ENCODE results near the gene CARNS1. TPM values are rescaled to one million over a fixed set of nuclear protein-coding genes. Genes with fewer than 3 reads are reported as not detected.

CARNS1 gene
- polyA plus RNA-seq, 1 of the 3 experiments (the other 2 are of a cell fraction) = 0.23 TPM

DNA sequence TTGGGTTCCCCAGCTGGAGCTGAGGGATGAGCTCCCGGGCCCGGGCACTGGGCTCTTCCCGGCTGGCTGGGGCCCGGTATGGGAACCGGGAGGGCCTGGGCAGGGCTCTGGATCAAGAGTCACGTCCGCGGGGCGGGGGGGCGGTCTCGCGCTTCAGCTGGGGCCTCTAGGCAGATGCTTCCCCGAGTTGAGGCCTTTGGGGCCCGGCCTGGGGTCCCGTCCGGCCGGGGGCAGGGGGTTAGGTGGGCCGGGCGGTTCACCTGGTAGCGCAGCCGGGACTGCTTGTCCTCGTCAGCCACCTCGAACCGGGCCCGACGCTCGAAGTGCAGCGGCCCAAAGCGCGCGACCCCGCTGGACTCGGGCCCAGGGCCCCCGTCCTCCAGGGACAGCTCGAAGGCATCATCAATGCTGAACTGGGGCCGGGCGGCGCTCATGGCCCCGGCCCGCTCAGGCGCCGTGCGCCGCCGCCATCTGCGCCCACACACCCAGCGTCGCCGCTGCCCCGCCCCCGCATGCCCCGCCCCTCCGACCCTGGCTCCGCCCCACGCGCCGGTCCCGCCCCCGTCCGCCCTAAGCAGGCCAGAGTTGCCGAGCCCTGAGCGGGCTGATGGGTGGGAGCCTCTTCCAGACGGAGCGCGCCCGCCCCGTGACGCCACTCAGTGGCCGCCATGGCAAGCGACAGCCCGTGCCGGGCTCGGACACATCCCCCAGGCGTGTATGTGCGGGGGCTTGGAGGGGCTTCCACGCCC is 53.5 kb downstream of the CARNS1 start, which contains the start of gene TMEM134:
TSS of gene TMEM134 (minus strand) at position 493 of the 749 bp plus-strand sequence. CDS start at position 434, 59 bp downstream.
- no peaks in the 10 kb centered on the region for H4K20me1 ChIP-seq (ENCODE audit: insufficient read depth)
- peak within 1 kb of the TSS; percentile 100 for H2AFZ ChIP-seq (ENCODE audit: low read depth)
- no peaks in the 10 kb centered on the region for H3K9me3 ChIP-seq
- H3F3A ChIP-seq (replicated peaks; ENCODE audit: insufficient read depth) = peaks cover 10% of the 10 kb centered on the region
- DNase-seq = peak; percentile 98
- H3K4me1 ChIP-seq (ENCODE audit: control insufficient read depth in 1 of 2, insufficient read depth in 2 of 2, low read depth in 1 of 2, low read length in 1 of 2) = peaks cover 4 to 32% of the 10 kb centered on the region in 2 experiments; a peak in 2 of 4 replicates
- ChIA-PET CTCF (interaction anchor here (0.7 to 3.4 kb wide), 15 partner anchors 9 to 120 kb away, joined by 3 to 32 read pairs (median 4); partner anchors contain the start of genes PITPNM1 and PPP1CA), POLR2A (interaction anchor here (0.6 to 2.9 kb wide), 6 partner anchors 14 to 244 kb away, joined by 3 to 13 read pairs (median 6); partner anchors contain the start of genes AIP, PPP1CA, RAD9A and RPS6KB2)
- H3K36me3 ChIP-seq (replicated peaks in 1 of 2; ENCODE audit: control insufficient read depth in 1 of 2, insufficient read depth in 2 of 2, low read length in 1 of 2) = no peaks in the 10 kb centered on the region
- no peaks in the 10 kb centered on the region for H3K27me3 ChIP-seq (ENCODE audit: insufficient read depth)
- H3K9ac ChIP-seq = peak within 1 kb of the TSS; percentile 87
- peak within 1 kb of the TSS; percentile 98 for H3K4me2 ChIP-seq
- H3K9me2 ChIP-seq = no peaks in the 10 kb centered on the region
- peaks cover 7% of the 10 kb centered on the region; the same call in 1 of the 2 replicates for H3K79me2 ChIP-seq (ENCODE audit: insufficient read depth)
- H3K27ac ChIP-seq (ENCODE audit: low read depth in 2 of 2, low read length in 1 of 2) = peak within 1 kb of the TSS; percentile 66 to 72; a peak in 3 of 4 replicates
- WGBS (ENCODE audit: low lambda C conversion rate) = 0% methylated on average over 24 of the region's 76 CpGs
- peak within 1 kb of the TSS; percentile 73 to 90 for H3K4me3 ChIP-seq (ENCODE audit: low read depth in 2 of 2, low read length in 1 of 2)
- TF ChIP-seq FOXJ3 (CRISPR knock-in tag; IDR thresholded peaks at IDR 0.05) = peak; percentile 60; the same call in 1 of the 2 replicates
- no peak for TF ChIP-seq RXRA (IDR thresholded peaks at IDR 0.05; ENCODE audit: borderline replicate concordance, low read depth)
- TF ChIP-seq SIN3A (IDR thresholded peaks at IDR 0.05; ENCODE audit: borderline replicate concordance, low read depth, low read length) = peak; percentile 84
- TF ChIP-seq EZH2phosphoT487 (IDR thresholded peaks at IDR 0.05; ENCODE audit: borderline replicate concordance, low read depth) = no peak
- TF ChIP-seq POLR2AphosphoS5 (IDR thresholded peaks at IDR 0.05; ENCODE audit: low read depth, low read length) = peak; percentile 92
- TF ChIP-seq, protein P1, sequence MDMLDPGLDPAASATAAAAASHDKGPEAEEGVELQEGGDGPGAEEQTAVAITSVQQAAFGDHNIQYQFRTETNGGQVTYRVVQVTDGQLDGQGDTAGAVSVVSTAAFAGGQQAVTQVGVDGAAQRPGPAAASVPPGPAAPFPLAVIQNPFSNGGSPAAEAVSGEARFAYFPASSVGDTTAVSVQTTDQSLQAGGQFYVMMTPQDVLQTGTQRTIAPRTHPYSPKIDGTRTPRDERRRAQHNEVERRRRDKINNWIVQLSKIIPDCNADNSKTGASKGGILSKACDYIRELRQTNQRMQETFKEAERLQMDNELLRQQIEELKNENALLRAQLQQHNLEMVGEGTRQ (IDR thresholded peaks at IDR 0.05; ENCODE audit: borderline replicate concordance, low read depth, low read length) = no peak
- TF ChIP-seq GATA2 (CRISPR knock-in tag; IDR thresholded peaks at IDR 0.05) = no peak
- TF ChIP-seq MEF2A (IDR thresholded peaks at IDR 0.05; ENCODE audit: borderline replicate concordance, low read depth) = no peak
- peak; percentile 34; the same call in 1 of the 2 replicates for TF ChIP-seq NRF1 (IDR thresholded peaks at IDR 0.05; ENCODE audit: low read depth, low read length)
- TF ChIP-seq, protein P2, sequence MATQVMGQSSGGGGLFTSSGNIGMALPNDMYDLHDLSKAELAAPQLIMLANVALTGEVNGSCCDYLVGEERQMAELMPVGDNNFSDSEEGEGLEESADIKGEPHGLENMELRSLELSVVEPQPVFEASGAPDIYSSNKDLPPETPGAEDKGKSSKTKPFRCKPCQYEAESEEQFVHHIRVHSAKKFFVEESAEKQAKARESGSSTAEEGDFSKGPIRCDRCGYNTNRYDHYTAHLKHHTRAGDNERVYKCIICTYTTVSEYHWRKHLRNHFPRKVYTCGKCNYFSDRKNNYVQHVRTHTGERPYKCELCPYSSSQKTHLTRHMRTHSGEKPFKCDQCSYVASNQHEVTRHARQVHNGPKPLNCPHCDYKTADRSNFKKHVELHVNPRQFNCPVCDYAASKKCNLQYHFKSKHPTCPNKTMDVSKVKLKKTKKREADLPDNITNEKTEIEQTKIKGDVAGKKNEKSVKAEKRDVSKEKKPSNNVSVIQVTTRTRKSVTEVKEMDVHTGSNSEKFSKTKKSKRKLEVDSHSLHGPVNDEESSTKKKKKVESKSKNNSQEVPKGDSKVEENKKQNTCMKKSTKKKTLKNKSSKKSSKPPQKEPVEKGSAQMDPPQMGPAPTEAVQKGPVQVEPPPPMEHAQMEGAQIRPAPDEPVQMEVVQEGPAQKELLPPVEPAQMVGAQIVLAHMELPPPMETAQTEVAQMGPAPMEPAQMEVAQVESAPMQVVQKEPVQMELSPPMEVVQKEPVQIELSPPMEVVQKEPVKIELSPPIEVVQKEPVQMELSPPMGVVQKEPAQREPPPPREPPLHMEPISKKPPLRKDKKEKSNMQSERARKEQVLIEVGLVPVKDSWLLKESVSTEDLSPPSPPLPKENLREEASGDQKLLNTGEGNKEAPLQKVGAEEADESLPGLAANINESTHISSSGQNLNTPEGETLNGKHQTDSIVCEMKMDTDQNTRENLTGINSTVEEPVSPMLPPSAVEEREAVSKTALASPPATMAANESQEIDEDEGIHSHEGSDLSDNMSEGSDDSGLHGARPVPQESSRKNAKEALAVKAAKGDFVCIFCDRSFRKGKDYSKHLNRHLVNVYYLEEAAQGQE (IDR thresholded peaks at IDR 0.05; ENCODE audit: low read depth, low read length) = peak; percentile 9; the same call in 1 of the 2 replicates
- TF ChIP-seq, protein P3, sequence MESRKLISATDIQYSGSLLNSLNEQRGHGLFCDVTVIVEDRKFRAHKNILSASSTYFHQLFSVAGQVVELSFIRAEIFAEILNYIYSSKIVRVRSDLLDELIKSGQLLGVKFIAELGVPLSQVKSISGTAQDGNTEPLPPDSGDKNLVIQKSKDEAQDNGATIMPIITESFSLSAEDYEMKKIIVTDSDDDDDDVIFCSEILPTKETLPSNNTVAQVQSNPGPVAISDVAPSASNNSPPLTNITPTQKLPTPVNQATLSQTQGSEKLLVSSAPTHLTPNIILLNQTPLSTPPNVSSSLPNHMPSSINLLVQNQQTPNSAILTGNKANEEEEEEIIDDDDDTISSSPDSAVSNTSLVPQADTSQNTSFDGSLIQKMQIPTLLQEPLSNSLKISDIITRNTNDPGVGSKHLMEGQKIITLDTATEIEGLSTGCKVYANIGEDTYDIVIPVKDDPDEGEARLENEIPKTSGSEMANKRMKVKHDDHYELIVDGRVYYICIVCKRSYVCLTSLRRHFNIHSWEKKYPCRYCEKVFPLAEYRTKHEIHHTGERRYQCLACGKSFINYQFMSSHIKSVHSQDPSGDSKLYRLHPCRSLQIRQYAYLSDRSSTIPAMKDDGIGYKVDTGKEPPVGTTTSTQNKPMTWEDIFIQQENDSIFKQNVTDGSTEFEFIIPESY (IDR thresholded peaks at IDR 0.05; ENCODE audit: borderline replicate concordance, low read depth) = no peak
- no peak for TF ChIP-seq NFIC (IDR thresholded peaks at IDR 0.05; ENCODE audit: borderline replicate concordance)
- TF ChIP-seq, protein P4, sequence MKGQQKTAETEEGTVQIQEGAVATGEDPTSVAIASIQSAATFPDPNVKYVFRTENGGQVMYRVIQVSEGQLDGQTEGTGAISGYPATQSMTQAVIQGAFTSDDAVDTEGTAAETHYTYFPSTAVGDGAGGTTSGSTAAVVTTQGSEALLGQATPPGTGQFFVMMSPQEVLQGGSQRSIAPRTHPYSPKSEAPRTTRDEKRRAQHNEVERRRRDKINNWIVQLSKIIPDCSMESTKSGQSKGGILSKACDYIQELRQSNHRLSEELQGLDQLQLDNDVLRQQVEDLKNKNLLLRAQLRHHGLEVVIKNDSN (IDR thresholded peaks at IDR 0.05; ENCODE audit: borderline replicate concordance, low read depth) = 0 out of 2 replicates have a peak, but pooled peaks have one; percentile 18
- no peak for TF ChIP-seq TEAD4 (IDR thresholded peaks at IDR 0.05; ENCODE audit: borderline replicate concordance, insufficient read depth)
- TF ChIP-seq TCF12 (IDR thresholded peaks at IDR 0.05) = no peak
- TF ChIP-seq YY1 (IDR thresholded peaks at IDR 0.05; ENCODE audit: low read depth) = peak; percentile 84
- TF ChIP-seq JUND (IDR thresholded peaks at IDR 0.05) = no peak
- TF ChIP-seq CHD2 (IDR thresholded peaks at IDR 0.05; ENCODE audit: low read length, partially characterized antibody) = peak; percentile 69
- TF ChIP-seq, protein P5, sequence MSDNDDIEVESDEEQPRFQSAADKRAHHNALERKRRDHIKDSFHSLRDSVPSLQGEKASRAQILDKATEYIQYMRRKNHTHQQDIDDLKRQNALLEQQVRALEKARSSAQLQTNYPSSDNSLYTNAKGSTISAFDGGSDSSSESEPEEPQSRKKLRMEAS (IDR thresholded peaks at IDR 0.05; ENCODE audit: low read depth) = peak; percentile 66; the same call in 1 of the 2 replicates
- peak; percentile 55 for TF ChIP-seq TAF1 (IDR thresholded peaks at IDR 0.05; ENCODE audit: borderline replicate concordance, low read depth, low read length)
- TF ChIP-seq, protein P6, sequence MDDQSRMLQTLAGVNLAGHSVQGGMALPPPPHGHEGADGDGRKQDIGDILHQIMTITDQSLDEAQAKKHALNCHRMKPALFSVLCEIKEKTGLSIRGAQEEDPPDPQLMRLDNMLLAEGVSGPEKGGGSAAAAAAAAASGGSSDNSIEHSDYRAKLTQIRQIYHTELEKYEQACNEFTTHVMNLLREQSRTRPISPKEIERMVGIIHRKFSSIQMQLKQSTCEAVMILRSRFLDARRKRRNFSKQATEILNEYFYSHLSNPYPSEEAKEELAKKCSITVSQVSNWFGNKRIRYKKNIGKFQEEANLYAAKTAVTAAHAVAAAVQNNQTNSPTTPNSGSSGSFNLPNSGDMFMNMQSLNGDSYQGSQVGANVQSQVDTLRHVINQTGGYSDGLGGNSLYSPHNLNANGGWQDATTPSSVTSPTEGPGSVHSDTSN (IDR thresholded peaks at IDR 0.05) = peak; percentile 47; the same call in 1 of the 2 replicates
